Muscle layer of colon (tissue), 2 donors: ENCODE data around the gene GPC5.
"Not testable (repeated sequence)": the region's sequence is repeated elsewhere in the genome, so short reads cannot be mapped to it uniquely, and the experiment has no call there.

ENCODE experiments used
- H3K27ac ChIP-seq: one replicate; pipeline ENCODE4 v1.7.0; 2013; ENCODE audit warnings: low read depth, mild to moderate bottlenecking, low read length, moderate library complexity
- H3K27me3 ChIP-seq, 2 donors: one replicate each; pipeline ENCODE4 v1.7.0; 2013; ENCODE audit warnings: low read length in 2 of 2, mild to moderate bottlenecking in 2 of 2; ENCODE audit not compliant: insufficient read depth in 2 of 2, control insufficient read depth in 1 of 2
- H3K36me3 ChIP-seq: one replicate; pipeline ENCODE4 v1.7.0; 2013; ENCODE audit warnings: mild to moderate bottlenecking, low read length; ENCODE audit not compliant: insufficient read depth
- H3K4me1 ChIP-seq: one replicate; pipeline ENCODE4 v1.7.0; 2013; ENCODE audit warnings: mild to moderate bottlenecking, low read length; ENCODE audit not compliant: insufficient read depth
- H3K4me3 ChIP-seq, 2 donors: one replicate each; pipeline ENCODE4 v1.7.0; 2013; ENCODE audit warnings: low read length in 2 of 2, low read depth in 1 of 2, mild to moderate bottlenecking in 1 of 2, moderate library complexity in 1 of 2
- H3K9ac ChIP-seq: one replicate; pipeline ENCODE4 v1.7.0; 2013; ENCODE audit warnings: low read length
- H3K9me3 ChIP-seq: one replicate; pipeline ENCODE4 v1.7.0; 2013; ENCODE audit warnings: mild to moderate bottlenecking, low read length
- donor health status: abdominal sarcoma.
- donor health status: Adenocarcinoma of cecum.

The GPC5 gene

DNA sequence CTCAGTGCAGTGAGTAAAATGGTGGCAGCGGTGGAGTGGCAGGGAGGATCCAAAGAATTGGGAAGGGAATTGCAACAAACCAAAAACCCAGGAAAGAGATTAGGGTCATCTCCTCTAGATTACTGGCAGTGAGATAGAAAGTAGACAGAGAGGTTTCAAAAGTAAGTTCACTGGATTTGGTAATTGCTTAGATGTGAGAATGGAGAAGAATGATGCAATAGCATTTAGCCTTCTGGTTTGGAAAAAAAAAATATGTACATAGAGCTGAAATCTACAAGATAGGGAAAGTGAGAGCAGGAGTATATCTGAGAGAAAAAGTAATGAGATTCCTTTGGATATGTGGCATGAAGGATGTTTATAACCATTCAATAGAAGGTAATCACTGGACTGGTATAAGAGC, 1345.6 kb downstream of the GPC5 start:
- no peaks in the 10 kb centered on the region for H3K36me3 ChIP-seq
- no peak overlapping the region for H3K9ac ChIP-seq
- H3K27ac ChIP-seq = no peak overlapping the region
- H3K9me3 ChIP-seq = no peaks in the 10 kb centered on the region
- H3K4me3 ChIP-seq = no peak overlapping the region
- H3K4me1 ChIP-seq = no peaks in the 10 kb centered on the region
- no peaks in the 10 kb centered on the region for H3K27me3 ChIP-seq

GRCh38 chr13:92745258-92745657, 1346.8 kb downstream of the GPC5 start:
- no peaks in the 10 kb centered on the region for H3K27me3 ChIP-seq
- H3K27ac ChIP-seq = no peak overlapping the region
- H3K4me3 ChIP-seq = no peak overlapping the region
- no peaks in the 10 kb centered on the region for H3K4me1 ChIP-seq
- no peaks in the 10 kb centered on the region for H3K36me3 ChIP-seq
- H3K9me3 ChIP-seq = no peaks in the 10 kb centered on the region
- H3K9ac ChIP-seq = no peak overlapping the region

GRCh38 chr13:92752705-92753104, 1354.3 kb downstream of the GPC5 start:
- not testable (repeated sequence) for H3K4me1 ChIP-seq, H3K27ac ChIP-seq, H3K36me3 ChIP-seq, H3K27me3 ChIP-seq, H3K9me3 ChIP-seq, H3K4me3 ChIP-seq, H3K9ac ChIP-seq

GRCh38 chr13:92761710-92762109, 1363.3 kb downstream of the GPC5 start:
- H3K36me3 ChIP-seq = no peaks in the 10 kb centered on the region
- no peak overlapping the region for H3K9ac ChIP-seq
- H3K27me3 ChIP-seq = no peaks in the 10 kb centered on the region
- no peak overlapping the region for H3K4me3 ChIP-seq
- no peaks in the 10 kb centered on the region for H3K4me1 ChIP-seq
- H3K27ac ChIP-seq = no peak overlapping the region
- peaks cover 10% of the 10 kb centered on the region for H3K9me3 ChIP-seq

- Histone ChIP-seq H3K27me3 (no peaks in the 10 kb centered on the region), H3K36me3 (no peaks in the 10 kb centered on the region), H3K9me3 (no peaks in the 10 kb centered on the region), H3K27ac (no peak overlapping the region), H3K4me3 (no peak overlapping the region), H3K4me1 (no peaks in the 10 kb centered on the region), H3K9ac (no peak overlapping the region)
Observed at GRCh38 chr13:92767468-92767867, 1369.0 kb downstream of the GPC5 start.

DNA sequence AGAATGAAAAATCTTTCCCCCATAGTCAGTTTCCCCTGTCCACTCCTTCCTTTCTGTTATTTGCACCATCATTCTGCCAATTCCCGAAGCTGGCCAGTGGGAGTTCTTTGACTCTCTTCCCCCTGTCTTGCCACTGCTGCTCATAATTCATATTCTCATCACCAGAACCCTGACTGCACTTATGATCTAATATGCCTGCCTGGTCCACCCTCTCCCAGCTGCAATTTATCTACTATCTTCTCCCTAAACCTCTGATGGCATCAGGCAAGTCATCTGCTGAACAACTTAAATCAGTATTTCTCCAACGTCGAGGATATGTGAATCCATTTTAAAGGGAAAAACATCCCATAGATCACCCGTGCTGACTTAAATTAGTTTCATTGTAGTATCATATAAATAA, 1370.2 kb downstream of the GPC5 start:
- H3K27ac ChIP-seq = no peak overlapping the region
- H3K36me3 ChIP-seq = no peaks in the 10 kb centered on the region
- no peaks in the 10 kb centered on the region for H3K27me3 ChIP-seq

GRCh38 chr13:92769046-92769445, 1370.6 kb downstream of the GPC5 start:
- no peaks in the 10 kb centered on the region for H3K27me3 ChIP-seq
- H3K9ac ChIP-seq = no peak overlapping the region
- no peak overlapping the region for H3K4me3 ChIP-seq
- no peaks in the 10 kb centered on the region for H3K36me3 ChIP-seq
- no peaks in the 10 kb centered on the region for H3K4me1 ChIP-seq
- no peaks in the 10 kb centered on the region for H3K9me3 ChIP-seq
- H3K27ac ChIP-seq = no peak overlapping the region

More for the DNA sequence above, 1370.2 kb downstream of the GPC5 start:
- Histone ChIP-seq H3K9ac (no peak overlapping the region), H3K4me3 (no peak overlapping the region), H3K4me1 (no peaks in the 10 kb centered on the region), H3K9me3 (no peaks in the 10 kb centered on the region)

DNA sequence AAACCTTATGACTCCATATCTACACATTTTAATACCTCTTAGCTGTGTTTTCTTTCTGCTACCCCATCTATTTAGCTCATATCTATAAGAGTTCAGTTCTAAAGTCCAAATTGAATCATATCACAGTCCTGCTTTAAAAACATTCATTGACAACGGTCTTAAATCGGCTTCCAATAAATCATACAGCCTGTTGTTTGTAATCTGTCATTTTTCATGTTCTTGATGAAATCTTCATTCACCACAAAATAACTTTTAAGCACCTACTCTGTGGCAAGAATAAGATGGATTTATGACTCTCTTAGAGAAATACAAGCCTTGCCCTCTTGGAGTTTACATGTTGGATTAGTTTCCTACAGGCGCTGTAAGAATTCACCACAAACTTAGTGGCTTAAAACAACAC, 1377.2 kb downstream of the GPC5 start:
- H3K4me3 ChIP-seq = no peak overlapping the region
- H3K9ac ChIP-seq = no peak overlapping the region
- H3K9me3 ChIP-seq = no peaks in the 10 kb centered on the region
- H3K4me1 ChIP-seq = no peaks in the 10 kb centered on the region
- H3K27me3 ChIP-seq = no peaks in the 10 kb centered on the region
- no peaks in the 10 kb centered on the region for H3K36me3 ChIP-seq
- no peak overlapping the region for H3K27ac ChIP-seq

DNA sequence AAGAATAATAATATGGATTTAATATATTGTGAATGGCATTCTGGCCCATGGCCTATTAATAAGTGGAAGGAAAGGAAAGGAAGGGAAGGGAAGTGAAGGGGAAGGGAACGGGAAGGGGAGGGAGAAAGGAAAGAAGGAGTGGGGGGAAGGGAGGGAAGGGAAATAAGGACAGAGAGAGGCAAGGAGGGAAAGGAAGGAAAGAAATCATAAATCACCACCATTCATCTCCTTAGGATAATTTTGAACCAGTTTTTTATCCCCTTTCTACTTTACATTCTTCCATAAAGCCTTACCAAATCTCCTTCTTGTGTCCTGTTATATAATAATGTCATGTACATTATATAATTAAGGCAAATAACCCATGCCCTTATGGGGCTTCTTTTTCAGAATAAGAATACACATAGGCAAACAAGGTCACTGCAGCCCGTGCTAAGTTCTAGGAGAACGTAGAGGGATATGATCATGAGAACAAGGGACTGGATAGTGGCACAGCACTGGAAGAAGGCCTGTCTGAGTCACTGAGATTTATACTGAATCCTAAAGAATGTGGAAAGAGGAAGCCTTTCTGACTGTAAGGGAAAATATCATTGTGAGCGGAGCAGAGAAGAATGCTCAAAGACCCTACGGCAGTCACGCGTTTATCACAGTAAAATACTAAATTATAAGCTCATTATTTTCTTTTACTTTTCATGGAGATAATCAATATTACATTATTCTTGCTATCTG, 1383.7 kb downstream of the GPC5 start:
- Histone ChIP-seq H3K4me1 (no peaks in the 10 kb centered on the region), H3K36me3 (no peaks in the 10 kb centered on the region), H3K4me3 (no peak overlapping the region), H3K27ac (no peak overlapping the region), H3K27me3 (no peaks in the 10 kb centered on the region), H3K9ac (no peak overlapping the region), H3K9me3 (no peaks in the 10 kb centered on the region)

GRCh38 chr13:92802776-92803175, 1404.4 kb downstream of the GPC5 start:
- Histone ChIP-seq H3K36me3 (no peaks in the 10 kb centered on the region), H3K27ac (no peak overlapping the region), H3K9me3 (no peaks in the 10 kb centered on the region), H3K4me1 (no peaks in the 10 kb centered on the region), H3K9ac (no peak overlapping the region), H3K4me3 (no peak overlapping the region), H3K27me3 (no peaks in the 10 kb centered on the region)

DNA sequence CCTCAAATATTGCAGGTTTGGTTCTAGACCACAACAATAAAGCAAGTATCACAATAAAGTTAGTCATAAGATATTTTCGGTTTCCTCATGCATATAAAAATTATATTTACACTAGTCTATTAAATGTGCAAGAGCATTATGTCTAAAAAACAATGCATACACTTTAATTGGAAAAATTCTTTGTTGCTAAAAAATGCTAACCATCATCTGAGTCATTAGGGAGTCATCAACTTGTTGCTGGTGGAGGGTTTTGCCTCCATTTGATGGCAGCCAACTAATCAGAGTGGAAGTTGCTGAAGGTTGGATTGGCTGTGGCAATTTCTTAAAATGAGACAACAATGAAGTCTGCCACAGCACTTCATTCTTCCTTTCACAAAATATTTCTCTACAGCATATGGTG, 1405.9 kb downstream of the GPC5 start:
- Histone ChIP-seq H3K36me3 (no peaks in the 10 kb centered on the region), H3K4me3 (no peak overlapping the region), H3K9ac (no peak overlapping the region), H3K4me1 (no peaks in the 10 kb centered on the region), H3K27ac (no peak overlapping the region), H3K9me3 (no peaks in the 10 kb centered on the region), H3K27me3 (no peaks in the 10 kb centered on the region)

DNA sequence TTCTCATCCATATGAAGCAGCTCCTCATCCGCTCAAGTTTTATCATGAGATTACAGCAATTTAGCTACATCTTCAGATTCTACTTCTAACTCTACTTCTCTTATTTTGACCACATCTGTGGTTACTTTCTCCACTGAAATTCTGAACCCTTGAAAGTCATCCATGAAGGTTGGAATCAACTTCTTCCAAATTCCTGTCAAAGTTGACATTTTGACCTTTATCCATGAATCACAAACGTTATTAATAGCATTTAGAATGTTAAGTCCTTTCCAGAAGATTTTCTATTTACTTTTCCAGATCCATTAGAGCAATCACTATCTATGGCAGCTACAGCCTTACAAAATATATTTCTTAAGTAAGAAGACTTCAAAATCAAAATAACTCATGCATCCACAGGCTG, 1406.5 kb downstream of the GPC5 start:
- Histone ChIP-seq H3K4me1 (no peaks in the 10 kb centered on the region), H3K27ac (no peak overlapping the region), H3K36me3 (no peaks in the 10 kb centered on the region)

More for the DNA sequence above, 1406.5 kb downstream of the GPC5 start:
- Histone ChIP-seq H3K9ac (no peak overlapping the region), H3K4me3 (no peak overlapping the region), H3K27me3 (no peaks in the 10 kb centered on the region), H3K9me3 (no peaks in the 10 kb centered on the region)
